K562 (cell line): ENCODE results near the gene ARMC7. TPM values are rescaled to one million over a fixed set of nuclear protein-coding genes. Genes with fewer than 3 reads are reported as not detected.
A peak's percentile ranks its signal among the peaks of the same experiment; 100 is the strongest.

Experiments used
- ARHGAP35 ChIP-seq: fragments of 450-650 bp; IDR thresholded peaks from 2 replicates; pipeline ENCODE4 v1.6.1; 2018; ENCODE audit not compliant: partially characterized antibody
- ATF6 ChIP-seq: sonication (generic); formaldehyde crosslinking; IDR thresholded peaks from 2 replicates; pipeline ENCODE4 v1.4.0; 2020; ENCODE audit warnings: mild to moderate bottlenecking, missing genetic modification reagents
- DEAF1 ChIP-seq: fragments of 450-650 bp; formaldehyde crosslinking; IDR thresholded peaks from 2 replicates; pipeline ENCODE4 v1.4.0; 2020; ENCODE audit warnings: mild to moderate bottlenecking, moderate library complexity
- EHMT2 ChIP-seq: fragments of 450-650 bp; IDR thresholded peaks from 2 replicates; pipeline ENCODE4 v1.6.1; 2018; ENCODE audit warnings: antibody characterized with exemption
- FOXP4 ChIP-seq: sonication (generic); formaldehyde crosslinking; IDR thresholded peaks from 2 replicates; pipeline ENCODE4 v1.8.0; 2022; ENCODE audit warnings: mild to moderate bottlenecking, missing genetic modification reagents, borderline replicate concordance
- KAT7 ChIP-seq: sonication (generic); formaldehyde crosslinking; IDR thresholded peaks from 2 replicates; pipeline ENCODE4 v1.8.0; 2022; ENCODE audit warnings: missing genetic modification reagents, mild to moderate bottlenecking, borderline replicate concordance
- KDM5B ChIP-seq: fragments of 200-600 bp; sonication (generic); IDR thresholded peaks from 2 replicates; pipeline ENCODE4 v1.6.1; 2012; ENCODE audit warnings: low read depth, mild to moderate bottlenecking, moderate library complexity, low read length, control low read depth, inconsistent platforms; ENCODE audit not compliant: insufficient replicate concordance
- LARP7 ChIP-seq: fragments of 450-650 bp; IDR thresholded peaks from 2 replicates; pipeline ENCODE4 v1.6.1; 2016
- MAFG ChIP-seq: fragments of 450-650 bp; conservative IDR thresholded peaks from 2 replicates; pipeline ENCODE4 v1.6.1; 2016; ENCODE audit warnings: missing genetic modification characterization, missing compliant biosample characterization
- MCM7 ChIP-seq, 2 experiments: fragments of 450-650 bp; IDR thresholded peaks; 2 replicates each; pipeline ENCODE4 v1.6.1; 2016 to 2018
- PRPF4 ChIP-seq: fragments of 200-400 bp; formaldehyde crosslinking; IDR thresholded peaks from one replicate; pipeline ENCODE4 v1.6.1; 2017; ENCODE audit warnings: low read length, low read depth, mild to moderate bottlenecking; ENCODE audit not compliant: insufficient read depth, poor library complexity, severe bottlenecking
- PTRF ChIP-seq: fragments of 450-650 bp; IDR thresholded peaks from 2 replicates; pipeline ENCODE4 v1.6.1; 2016; ENCODE audit warnings: mild to moderate bottlenecking, missing genetic modification characterization, missing compliant biosample characterization
- RCOR1 ChIP-seq, 2 experiments: IDR thresholded peaks; 2 replicates each; pipeline ENCODE4 v1.6.1; 2012; ENCODE audit warnings: low read depth in 2 of 2, low read length in 2 of 2, borderline replicate concordance in 1 of 2, improper control_type of control experiment in 1 of 2
- SMARCE1 ChIP-seq: fragments of 450-650 bp; IDR thresholded peaks from 2 replicates; pipeline ENCODE4 v1.7.1; 2016; ENCODE audit warnings: mild to moderate bottlenecking
- TCF7L2 ChIP-seq: fragments of 150-350 bp; IDR thresholded peaks from 2 replicates; pipeline ENCODE4 v1.6.1; 2016; ENCODE audit warnings: low read depth, mild to moderate bottlenecking, low read length, moderate library complexity
- ZFP1 ChIP-seq: fragments of 450-650 bp; formaldehyde crosslinking; IDR thresholded peaks from 2 replicates; pipeline ENCODE4 v1.4.0; 2020; ENCODE audit warnings: mild to moderate bottlenecking, mixed read lengths
- ZNF143 ChIP-seq: sonication (generic); formaldehyde crosslinking; IDR thresholded peaks from 2 replicates; pipeline ENCODE4 v1.9.0; 2022; ENCODE audit warnings: mild to moderate bottlenecking, missing genetic modification reagents
- ZNF263 ChIP-seq: sonication (generic); formaldehyde crosslinking; IDR thresholded peaks from 2 replicates; pipeline ENCODE4 v1.8.0; 2022; ENCODE audit warnings: mild to moderate bottlenecking, missing genetic modification reagents, borderline replicate concordance
- ZNF280A ChIP-seq: fragments of 450-650 bp; IDR thresholded peaks from 2 replicates; pipeline ENCODE4 v1.6.1; 2018; ENCODE audit warnings: mild to moderate bottlenecking, low read depth; ENCODE audit not compliant: partially characterized antibody
- ZNF589 ChIP-seq: fragments of 200-800 bp; sonication (Bioruptor generic); IDR thresholded peaks from 2 replicates; pipeline ENCODE4 v1.6.1; 2016; ENCODE audit warnings: low read depth, missing genetic modification characterization, missing compliant biosample characterization
- ZNF830 ChIP-seq: fragments of 250-450 bp; sonication (Bioruptor Pico); IDR thresholded peaks from 2 replicates; pipeline ENCODE4 v1.5.0; 2021; ENCODE audit warnings: mild to moderate bottlenecking
- polyA plus RNA-seq, 8 experiments: library from polyadenylated mRNA; depleted of rRNA in 4 of 8; stranded (reverse) in 5 of 8; unstranded in 3 of 8; fragments of >200 nt; fragmentation: Nextera tagmentation in 2 of 8; fragmentation: Illumina TruSeq in 1 of 8; extraction: Ambion mirVana in 2 of 8; extraction: Trizol in 1 of 8; gene quantifications; 2 replicates each; pipeline versions ENCODE4 v1.2.1 to v1.2.3, GENCODE V29; 2011 to 2014; ENCODE audit warnings: inconsistent platforms in 1 of 8, missing spikeins in 1 of 8
- total RNA-seq, 7 experiments: library from RNA; depleted of rRNA in 6 of 7; stranded (reverse); fragments of >200 nt in 6 of 7; fragmentation: Illumina TruSeq in 2 of 7; extraction: Trizol in 2 of 7; gene quantifications; 2 replicates each; pipeline versions ENCODE4 v1.2.1 to v1.2.3, GENCODE V29; 2011 to 2021; ENCODE audit warnings: low replicate concordance in 1 of 7

The ARMC7 gene
- total and polyA plus RNA-seq, 9 of the 15 experiments (the other 6 are each of a cell fraction or from before 2014, with no cell fraction given) = 1.4 to 15.2 (median 5.9) TPM

- TF ChIP-seq ARHGAP35 (no peak), RCOR1 (IDR thresholded peaks at IDR 0.05; ENCODE audit: borderline replicate concordance in 1 of 2, low read depth in 2 of 2, low read length in 2 of 2) (peak in 1 of 2 experiments; percentile 39; a peak in 1 of 4 replicates), DEAF1 (CRISPR knock-in tag) (no peak), SMARCE1 (no peak), ATF6 (CRISPR knock-in tag) (no peak), FOXP4 (CRISPR knock-in tag) (no peak), TCF7L2 (no peak), ZNF263 (CRISPR knock-in tag) (peak; percentile 72), ZFP1 (no peak), ZNF830 (CRISPR knock-in tag) (no peak), PRPF4 (no peak), PTRF (tag) (no peak), KAT7 (CRISPR knock-in tag) (0 out of 2 replicates have a peak, but pooled peaks have one; percentile 46), ZNF280A (no peak), MAFG (tag) (no peak), ZNF589 (CRISPR knock-in tag) (no peak), KDM5B (peak; percentile 24), MCM7 (IDR thresholded peaks at IDR 0.05) (no peak), LARP7 (no peak), EHMT2 (no peak), ZNF143 (no peak)
These were observed 18.6 kb upstream of the ARMC7 start (continued) for GRCh38 chr17:75090871-75091854.
